Upper lobe of left lung (tissue), 4 donors: Measurements from ENCODE around the gene SQSTM1.
"Not testable (repeated sequence)": the region's sequence is repeated elsewhere in the genome, so short reads cannot be mapped to it uniquely, and the experiment has no call there.

Experiments used
- POLR2A ChIP-seq, 4 donors: fragments of 450-650 bp; IDR thresholded peaks; one replicate each; pipeline ENCODE4 v1.5.1; 2016 to 2017; ENCODE audit warnings: antibody characterized with exemption in 4 of 4, mild to moderate bottlenecking in 2 of 4
- POLR2AphosphoS5 ChIP-seq, 2 donors: sonication (generic); formaldehyde crosslinking; IDR thresholded peaks; one replicate each; pipeline ENCODE4 v1.5.1; 2017; ENCODE audit warnings: antibody characterized with exemption in 2 of 2
- TF ChIP-seq, protein P1 (sequence below), 6 experiments: fragments of 450-650 bp in 4 of 6; fragments of 200-600 bp in 2 of 6; sonication (generic) in 2 of 6; IDR thresholded peaks; one replicate each; pipeline ENCODE4 v1.5.1; 2016 to 2019; ENCODE audit warnings: antibody characterized with exemption in 6 of 6

DNA sequence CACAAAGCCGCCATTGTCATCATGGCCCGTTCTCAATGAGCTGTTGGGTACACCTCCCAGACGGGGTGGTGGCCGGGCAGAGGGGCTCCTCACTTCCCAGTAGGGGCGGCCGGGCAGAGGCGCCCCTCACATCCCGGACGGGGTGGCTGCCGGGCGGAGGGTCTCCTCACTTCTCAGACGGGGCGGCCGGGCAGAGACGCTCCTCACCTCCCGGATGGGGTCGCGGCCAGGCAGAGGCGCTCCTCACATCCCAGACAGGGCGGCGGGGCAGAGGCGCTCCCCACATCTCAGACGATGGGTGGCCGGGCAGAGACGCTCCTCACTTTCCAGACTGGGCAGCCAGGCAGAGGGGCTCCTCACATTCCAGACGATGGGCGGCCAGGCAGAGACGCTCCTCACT is 14.2 kb downstream of the SQSTM1 start:
- TF ChIP-seq, protein P1, sequence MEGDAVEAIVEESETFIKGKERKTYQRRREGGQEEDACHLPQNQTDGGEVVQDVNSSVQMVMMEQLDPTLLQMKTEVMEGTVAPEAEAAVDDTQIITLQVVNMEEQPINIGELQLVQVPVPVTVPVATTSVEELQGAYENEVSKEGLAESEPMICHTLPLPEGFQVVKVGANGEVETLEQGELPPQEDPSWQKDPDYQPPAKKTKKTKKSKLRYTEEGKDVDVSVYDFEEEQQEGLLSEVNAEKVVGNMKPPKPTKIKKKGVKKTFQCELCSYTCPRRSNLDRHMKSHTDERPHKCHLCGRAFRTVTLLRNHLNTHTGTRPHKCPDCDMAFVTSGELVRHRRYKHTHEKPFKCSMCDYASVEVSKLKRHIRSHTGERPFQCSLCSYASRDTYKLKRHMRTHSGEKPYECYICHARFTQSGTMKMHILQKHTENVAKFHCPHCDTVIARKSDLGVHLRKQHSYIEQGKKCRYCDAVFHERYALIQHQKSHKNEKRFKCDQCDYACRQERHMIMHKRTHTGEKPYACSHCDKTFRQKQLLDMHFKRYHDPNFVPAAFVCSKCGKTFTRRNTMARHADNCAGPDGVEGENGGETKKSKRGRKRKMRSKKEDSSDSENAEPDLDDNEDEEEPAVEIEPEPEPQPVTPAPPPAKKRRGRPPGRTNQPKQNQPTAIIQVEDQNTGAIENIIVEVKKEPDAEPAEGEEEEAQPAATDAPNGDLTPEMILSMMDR (IDR thresholded peaks at IDR 0.05), result not testable (repeated sequence)
- not testable (repeated sequence) for TF ChIP-seq POLR2AphosphoS5, POLR2A (IDR thresholded peaks at IDR 0.05)
